Measurements from ENCODE around the gene IFT43. TPM values are rescaled to one million over a fixed set of nuclear protein-coding genes. Genes with fewer than 3 reads are reported as not detected.

IFT43 gene
- total RNA-seq, 1 experiment from 2014 or later: 17.5 TPM

GRCh38 chr14:75952489-75952888 lies 33.1 kb upstream of the IFT43 start:
- POLR2A ChIA-PET: no interaction called here
- Mint-ChIP-seq H3K4me3 (no peak overlapping the region), H3K27ac (no peak overlapping the region), H3K4me1 (peaks cover 2% of the 10 kb centered on the region), H3K27me3 (ENCODE audit: low read depth) (no peaks in the 10 kb centered on the region), H3K36me3 (peaks cover 5% of the 10 kb centered on the region; the same call in 1 of the 2 replicates), H3K9me3 (peaks cover 11% of the 10 kb centered on the region)
- TF ChIP-seq ESRRA (CRISPR knock-in tag; IDR thresholded peaks at IDR 0.05; ENCODE audit: borderline replicate concordance) (no peak), RELA (CRISPR knock-in tag; IDR thresholded peaks at IDR 0.05; ENCODE audit: borderline replicate concordance) (no peak), ZBTB43 (CRISPR knock-in tag; IDR thresholded peaks at IDR 0.05) (no peak), FOXK1 (CRISPR knock-in tag; IDR thresholded peaks at IDR 0.05) (no peak), AR (CRISPR knock-in tag; IDR thresholded peaks at IDR 0.05) (no peak), NR3C1 (CRISPR knock-in tag; conservative IDR thresholded peaks at IDR 0.05; ENCODE audit: low read depth) (no peak), ZNF121 (CRISPR knock-in tag; IDR thresholded peaks at IDR 0.05) (no peak), FOXJ3 (CRISPR knock-in tag; IDR thresholded peaks at IDR 0.05; ENCODE audit: borderline replicate concordance) (no peak), OVOL2 (CRISPR knock-in tag; IDR thresholded peaks at IDR 0.05; ENCODE audit: borderline replicate concordance) (no peak), CREM (CRISPR knock-in tag; IDR thresholded peaks at IDR 0.05) (no peak)
- DNase-seq (ENCODE audit: low spot score): no peak
- no peak for ATAC-seq
- CTCF ChIA-PET: no interaction called here

- ChIA-PET POLR2A (no interaction called here), CTCF (no interaction called here)
- DNase-seq (ENCODE audit: low spot score) (no peak), ATAC-seq (no peak)
- no peak for TF ChIP-seq AFF4 (CRISPR knock-in tag; IDR thresholded peaks at IDR 0.05; ENCODE audit: borderline replicate concordance)
- no peak for TF ChIP-seq ETV6 (CRISPR knock-in tag; IDR thresholded peaks at IDR 0.05)
- no peak for TF ChIP-seq OVOL2 (CRISPR knock-in tag; IDR thresholded peaks at IDR 0.05; ENCODE audit: borderline replicate concordance)
- no peak for TF ChIP-seq NR2C2 (CRISPR knock-in tag; IDR thresholded peaks at IDR 0.05)
- no peak for TF ChIP-seq HMGXB4 (CRISPR knock-in tag; IDR thresholded peaks at IDR 0.05)
- TF ChIP-seq HMGA2 (CRISPR knock-in tag; IDR thresholded peaks at IDR 0.05): no peak
- no peak for TF ChIP-seq CREB1 (CRISPR knock-in tag; IDR thresholded peaks at IDR 0.05)
- TF ChIP-seq ZNF425 (CRISPR knock-in tag; conservative IDR thresholded peaks at IDR 0.05): no peak
- TF ChIP-seq FOXK1 (CRISPR knock-in tag; IDR thresholded peaks at IDR 0.05): no peak
- no peak for TF ChIP-seq ATF6 (CRISPR knock-in tag; IDR thresholded peaks at IDR 0.05)
- TF ChIP-seq SOX15 (CRISPR knock-in tag; IDR thresholded peaks at IDR 0.05): no peak
- TF ChIP-seq EMX1 (CRISPR knock-in tag; IDR thresholded peaks at IDR 0.05): no peak
- Mint-ChIP-seq H3K27me3 (ENCODE audit: low read depth) (no peaks in the 10 kb centered on the region), H3K4me3 (no peak overlapping the region), H3K9me3 (no peaks in the 10 kb centered on the region), H3K36me3 (no peaks in the 10 kb centered on the region), H3K4me1 (peaks cover 6% of the 10 kb centered on the region), H3K27ac (no peak overlapping the region; the same call in 1 of the 2 replicates)
Observed at GRCh38 chr14:75959031-75959430, 26.5 kb upstream of the IFT43 start.
